Measurements from ENCODE around the gene HRAS.
A peak's percentile ranks its signal among the peaks of the same experiment; 100 is the strongest.

HRAS gene

DNA sequence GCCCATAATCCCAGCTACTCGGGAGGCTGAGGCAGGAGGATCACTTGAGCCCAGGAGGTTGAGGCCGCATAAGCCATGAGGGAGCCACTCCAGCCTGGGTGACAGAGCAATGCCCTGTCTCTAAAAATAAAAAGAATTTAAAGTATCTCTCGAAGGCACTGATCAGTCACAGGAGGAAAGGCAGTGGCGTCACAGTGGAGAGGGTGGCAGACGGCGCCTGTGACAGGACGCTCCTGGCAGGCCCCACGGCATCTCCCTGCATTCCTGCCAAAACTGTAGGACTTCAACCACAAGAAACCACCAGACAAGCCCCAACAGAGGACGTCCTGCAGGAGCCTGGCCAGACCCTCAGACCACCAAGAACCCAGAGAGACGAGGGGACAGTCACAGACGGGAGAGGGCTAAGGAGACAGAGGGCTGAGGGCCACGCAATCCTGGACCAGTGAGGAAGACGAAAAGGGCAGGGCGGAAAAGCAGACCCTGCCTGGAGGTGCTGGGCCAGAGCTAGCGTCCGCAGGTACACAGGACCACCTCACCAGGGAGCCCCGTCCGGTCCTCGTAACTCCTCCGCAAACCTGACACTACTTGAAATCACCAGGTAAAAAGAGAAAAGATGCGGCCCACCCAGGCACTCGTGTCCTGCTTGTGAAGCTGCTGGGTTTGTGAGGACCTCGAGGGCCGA lies 34.2 kb downstream of the HRAS start:
- TF ChIP-seq POLR2AphosphoS5 (IDR thresholded peaks at IDR 0.05; ENCODE audit: borderline replicate concordance, low read depth, low read length) (no peak), FOXP2 (optimal IDR thresholded peaks at IDR 0.05; ENCODE audit: control extremely low read depth, extremely low read length, insufficient read depth) (no peak), EZH2 (IDR thresholded peaks at IDR 0.05) (no peak)
- peaks cover 46% of the 10 kb centered on the region for H3K36me3 ChIP-seq (ENCODE audit: insufficient read depth, low read length)
- H3K9me3 ChIP-seq (ENCODE audit: low read depth, low read length), result no peaks in the 10 kb centered on the region
- no peak overlapping the region for H3K4me3 ChIP-seq
- DNase-seq (ENCODE audit: low read depth, low spot score), result no peak
- no peak overlapping the region for H3K9ac ChIP-seq (ENCODE audit: insufficient read length)
- H3K27ac ChIP-seq, result no peak overlapping the region

DNA sequence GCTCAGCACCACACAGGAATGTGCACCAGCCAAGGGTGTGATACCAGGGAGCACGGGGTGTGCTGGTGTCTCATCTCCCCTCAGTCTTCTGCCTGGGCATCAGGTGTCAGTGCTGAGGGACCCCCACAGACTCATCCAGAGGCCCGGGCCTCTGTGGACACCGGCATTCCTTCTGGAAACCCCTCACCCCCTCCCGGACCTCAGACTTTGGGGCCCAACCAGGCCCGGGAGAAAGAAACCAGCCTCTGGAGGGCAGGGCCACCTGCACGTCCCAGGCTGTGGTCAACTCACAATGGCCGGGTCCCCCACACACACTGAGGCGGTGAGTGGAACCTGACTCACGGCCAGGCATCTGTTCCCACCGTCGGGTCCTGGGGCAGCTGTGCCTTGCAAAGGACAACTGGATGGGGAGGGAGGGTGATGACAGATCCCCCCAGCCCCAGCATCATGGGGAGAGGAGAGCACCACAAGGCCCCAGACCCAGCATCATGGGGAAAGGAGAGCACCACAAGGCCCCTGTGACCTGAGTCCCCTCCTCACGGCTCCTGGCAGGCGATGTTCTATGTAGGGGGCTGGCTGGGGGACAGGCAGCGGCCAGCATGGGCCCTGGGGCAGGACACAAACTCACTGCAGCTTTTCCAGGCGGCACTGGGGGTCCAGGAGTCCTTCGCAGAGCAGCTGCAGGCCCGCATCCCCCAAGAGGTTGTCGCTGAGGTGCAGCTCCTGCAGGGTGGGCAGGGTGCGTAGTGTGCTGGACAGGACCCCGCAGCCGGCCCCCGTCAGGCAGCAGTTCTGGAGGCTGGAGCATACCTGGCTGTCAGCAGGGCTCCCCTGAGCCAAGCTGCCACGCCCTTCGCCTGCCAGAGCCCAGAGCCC lies 35.9 kb downstream of the HRAS start:
- Histone ChIP-seq H3K4me3 (no peak overlapping the region), H3K27ac (no peak overlapping the region), H3K36me3 (ENCODE audit: insufficient read depth, low read length) (peaks cover 52% of the 10 kb centered on the region), H3K9ac (ENCODE audit: insufficient read length) (no peak overlapping the region), H3K9me3 (ENCODE audit: low read depth, low read length) (no peaks in the 10 kb centered on the region)
- TF ChIP-seq POLR2AphosphoS5 (IDR thresholded peaks at IDR 0.05; ENCODE audit: borderline replicate concordance, low read depth, low read length) (no peak), EZH2 (IDR thresholded peaks at IDR 0.05) (no peak), FOXP2 (optimal IDR thresholded peaks at IDR 0.05; ENCODE audit: control extremely low read depth, extremely low read length, insufficient read depth) (no peak)
- no peak for DNase-seq (ENCODE audit: low read depth, low spot score)

DNA sequence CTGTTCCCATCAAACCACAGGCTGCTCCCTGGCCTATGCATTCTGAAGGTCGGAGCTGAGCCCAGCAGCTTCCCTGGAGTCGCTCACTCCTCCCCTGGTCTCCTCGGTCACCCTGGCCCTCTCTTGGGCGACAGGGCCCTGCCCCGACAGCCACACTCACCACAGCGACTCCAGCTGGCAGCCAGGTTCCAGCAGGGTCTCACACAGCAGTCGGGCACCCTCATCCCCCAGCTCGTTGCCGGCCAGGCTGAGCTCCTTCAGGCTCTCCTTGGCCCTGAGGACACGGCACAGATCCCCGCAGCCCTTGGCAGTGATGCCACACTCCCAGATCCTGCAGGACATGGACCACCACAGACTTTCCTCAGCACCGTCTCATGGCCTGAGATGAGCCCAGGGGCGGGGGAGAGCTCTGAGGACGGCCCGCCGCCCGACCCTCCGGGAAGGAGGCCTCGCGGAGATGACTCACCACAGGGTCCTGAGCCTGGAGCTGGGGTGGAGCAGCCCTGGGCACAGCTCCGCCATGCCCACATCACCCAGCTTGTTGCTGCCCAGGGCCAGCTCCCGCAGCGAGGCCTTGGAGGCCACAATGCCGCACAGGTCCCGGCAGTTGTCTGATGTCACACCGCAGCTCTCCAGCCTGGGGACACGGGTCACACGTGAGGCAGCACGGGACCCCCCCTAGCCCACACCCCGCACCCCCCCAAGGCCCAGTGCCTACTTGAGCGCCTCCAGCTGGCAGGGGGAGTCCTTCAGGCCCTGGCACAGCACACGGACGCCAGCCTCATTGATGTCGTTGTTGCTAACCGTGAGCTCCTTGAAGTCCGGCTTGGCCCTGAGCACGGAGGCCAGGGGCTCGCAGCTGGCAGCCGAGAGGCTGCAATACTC lies 36.8 kb downstream of the HRAS start:
- Histone ChIP-seq H3K4me3 (no peak overlapping the region), H3K36me3 (ENCODE audit: insufficient read depth, low read length) (peaks cover 58% of the 10 kb centered on the region), H3K27ac (no peak overlapping the region), H3K9ac (ENCODE audit: insufficient read length) (no peak overlapping the region), H3K9me3 (ENCODE audit: low read depth, low read length) (no peaks in the 10 kb centered on the region)
- DNase-seq (ENCODE audit: low read depth, low spot score), result no peak
- TF ChIP-seq POLR2AphosphoS5 (IDR thresholded peaks at IDR 0.05; ENCODE audit: borderline replicate concordance, low read depth, low read length) (no peak; the same call in 1 of the 2 replicates), EZH2 (IDR thresholded peaks at IDR 0.05) (no peak), FOXP2 (optimal IDR thresholded peaks at IDR 0.05; ENCODE audit: control extremely low read depth, extremely low read length, insufficient read depth) (no peak)

GRCh38 chr11:497565-498296 lies 37.6 kb downstream of the HRAS start:
- DNase-seq (ENCODE audit: low read depth, low spot score), result no peak
- H3K27ac ChIP-seq, result no peak overlapping the region
- no peak overlapping the region for H3K9ac ChIP-seq (ENCODE audit: insufficient read length)
- no peak for TF ChIP-seq POLR2AphosphoS5 (IDR thresholded peaks at IDR 0.05; ENCODE audit: borderline replicate concordance, low read depth, low read length)
- no peak for TF ChIP-seq EZH2 (IDR thresholded peaks at IDR 0.05)
- no peak for TF ChIP-seq FOXP2 (optimal IDR thresholded peaks at IDR 0.05; ENCODE audit: control extremely low read depth, extremely low read length, insufficient read depth)
- no peak overlapping the region for H3K4me3 ChIP-seq
- no peaks in the 10 kb centered on the region for H3K9me3 ChIP-seq (ENCODE audit: low read depth, low read length)
- H3K36me3 ChIP-seq (ENCODE audit: insufficient read depth, low read length), result peaks cover 59% of the 10 kb centered on the region

- Histone ChIP-seq H3K9ac (ENCODE audit: insufficient read length) (no peak overlapping the region), H3K36me3 (ENCODE audit: insufficient read depth, low read length) (peaks cover 59% of the 10 kb centered on the region), H3K9me3 (ENCODE audit: low read depth, low read length) (no peaks in the 10 kb centered on the region), H3K4me3 (no peak overlapping the region), H3K27ac (no peak overlapping the region)
- TF ChIP-seq EZH2 (IDR thresholded peaks at IDR 0.05), result no peak
- no peak for TF ChIP-seq FOXP2 (optimal IDR thresholded peaks at IDR 0.05; ENCODE audit: control extremely low read depth, extremely low read length, insufficient read depth)
- TF ChIP-seq POLR2AphosphoS5 (IDR thresholded peaks at IDR 0.05; ENCODE audit: borderline replicate concordance, low read depth, low read length), result no peak
- no peak for DNase-seq (ENCODE audit: low read depth, low spot score)
Observed at GRCh38 chr11:496834-497564, 38.4 kb downstream of the HRAS start.

- TF ChIP-seq EZH2 (IDR thresholded peaks at IDR 0.05) (no peak), FOXP2 (optimal IDR thresholded peaks at IDR 0.05; ENCODE audit: control extremely low read depth, extremely low read length, insufficient read depth) (no peak), POLR2AphosphoS5 (IDR thresholded peaks at IDR 0.05; ENCODE audit: borderline replicate concordance, low read depth, low read length) (no peak)
- Histone ChIP-seq H3K9me3 (ENCODE audit: low read depth, low read length) (no peaks in the 10 kb centered on the region), H3K9ac (ENCODE audit: insufficient read length) (no peak overlapping the region), H3K36me3 (ENCODE audit: insufficient read depth, low read length) (peaks cover 57% of the 10 kb centered on the region), H3K27ac (peak overlapping the region; percentile 22), H3K4me3 (no peak overlapping the region)
- no peak for DNase-seq (ENCODE audit: low read depth, low spot score)
Observed at GRCh38 chr11:495537-495931, 39.8 kb downstream of the HRAS start.
